ENCODE data around the gene SLC22A1.
A peak's percentile ranks its signal among the peaks of the same experiment; 100 is the strongest.

GRCh38 chr6:160102956-160103824 is 18.4 kb upstream of the SLC22A1 start:
- TF ChIP-seq MAX (IDR thresholded peaks at IDR 0.05; ENCODE audit: low read depth, low read length): no peak
- TF ChIP-seq MYC (IDR thresholded peaks at IDR 0.05; ENCODE audit: low read depth, low read length): no peak
- no peak for TF ChIP-seq POLR2A (IDR thresholded peaks at IDR 0.05; ENCODE audit: extremely low read depth, insufficient read length)
- TF ChIP-seq CTCF (IDR thresholded peaks at IDR 0.05; ENCODE audit: low read depth, low read length): peak; percentile 57
